Neural cell (in vitro differentiated cells): ENCODE results near the gene DSCAML1. TPM values are rescaled to one million over a fixed set of nuclear protein-coding genes. Genes with fewer than 3 reads are reported as not detected.
A peak's percentile ranks its signal among the peaks of the same experiment; 100 is the strongest.

Experiments
- H2AFZ ChIP-seq: fragments of 200-600, 300-800 bp; sonication (generic), shearing (Covaris generic); 2 replicates; pipeline ENCODE4 v1.6.0; 2014; ENCODE audit warnings: low read depth, mild to moderate bottlenecking, antibody characterized with exemption, low read length, moderate library complexity
- H3F3A ChIP-seq: fragments of 200-600 bp; shearing (Covaris generic); 2 replicates; pipeline ENCODE4 v1.6.1; 2016; ENCODE audit warnings: mild to moderate bottlenecking, moderate library complexity, mixed read lengths, antibody characterized with exemption, low read length; ENCODE audit not compliant: insufficient read depth, poor library complexity, severe bottlenecking
- H3K27ac ChIP-seq: fragments of 200-600, 300-800 bp; sonication (generic), shearing (Covaris generic); 2 replicates; pipeline ENCODE4 v1.5.1; 2014; ENCODE audit warnings: mild to moderate bottlenecking, low read length, moderate library complexity
- H3K27me3 ChIP-seq: fragments of 300-800, 200-600 bp; sonication (generic), shearing (Covaris generic); 2 replicates; pipeline ENCODE4 v1.6.0; 2014; ENCODE audit warnings: mild to moderate bottlenecking, low read depth, low read length, moderate library complexity; ENCODE audit not compliant: insufficient read depth
- H3K36me3 ChIP-seq: fragments of 300-800, 200-600 bp; sonication (generic), shearing (Covaris generic); 2 replicates; pipeline ENCODE4 v1.5.1; 2014; ENCODE audit warnings: mild to moderate bottlenecking, antibody characterized with exemption, low read length, moderate library complexity; ENCODE audit not compliant: insufficient read depth
- H3K4me2 ChIP-seq: fragments of 300-800, 200-600 bp; sonication (generic), shearing (Covaris generic); 2 replicates; pipeline ENCODE4 v1.6.0; 2014; ENCODE audit warnings: mild to moderate bottlenecking, low read length
- H3K4me3 ChIP-seq: fragments of 300-800, 200-600 bp; sonication (generic), shearing (Covaris generic); 2 replicates; pipeline ENCODE4 v1.5.1; 2014; ENCODE audit warnings: mild to moderate bottlenecking, low read length, moderate library complexity
- H3K79me2 ChIP-seq: fragments of 200-600 bp; shearing (Covaris generic); replicated peaks from 2 replicates; pipeline ENCODE4 v1.6.0; 2014; ENCODE audit warnings: mild to moderate bottlenecking, low read length, moderate library complexity; ENCODE audit not compliant: insufficient read depth
- H3K9ac ChIP-seq: fragments of 300-800, 200-600 bp; sonication (generic), shearing (Covaris generic); 2 replicates; pipeline ENCODE4 v1.6.1; 2016; ENCODE audit warnings: mild to moderate bottlenecking, low read length, mixed read lengths
- H3K9me2 ChIP-seq: fragments of 200-600 bp; shearing (Covaris generic); 2 replicates; pipeline ENCODE4 v1.6.1; 2016; ENCODE audit warnings: mild to moderate bottlenecking, low read length, mixed read lengths; ENCODE audit not compliant: insufficient read depth
- H3K9me3 ChIP-seq: fragments of 200-600, 300-800 bp; sonication (generic), shearing (Covaris generic); 2 replicates; pipeline ENCODE4 v1.6.1; 2016; ENCODE audit warnings: mild to moderate bottlenecking, mixed run types, low read length, moderate library complexity, mixed read lengths
- H4K20me1 ChIP-seq: fragments of 200-600 bp; shearing (Covaris generic); 2 replicates; pipeline ENCODE4 v1.6.1; 2016; ENCODE audit warnings: mild to moderate bottlenecking, mixed run types; ENCODE audit not compliant: insufficient read depth
- EP300 ChIP-seq: fragments of 450-650 bp; conservative IDR thresholded peaks from 2 replicates; pipeline ENCODE4 v1.6.1; 2014; ENCODE audit warnings: antibody characterized with exemption, mild to moderate bottlenecking, moderate library complexity; ENCODE audit not compliant: poor library complexity, severe bottlenecking
- EZH2 ChIP-seq: fragments of 200-600, 300-800 bp; shearing (Covaris generic), sonication (generic); IDR thresholded peaks from 2 replicates; pipeline ENCODE4 v1.6.1; 2014; ENCODE audit warnings: antibody characterized with exemption, low read length, borderline replicate concordance, mild to moderate bottlenecking; ENCODE audit not compliant: insufficient read depth, poor library complexity, severe bottlenecking
- MXI1 ChIP-seq: fragments of 450-650 bp; conservative IDR thresholded peaks from 2 replicates; pipeline ENCODE4 v1.6.1; 2014; ENCODE audit warnings: antibody characterized with exemption, mild to moderate bottlenecking; ENCODE audit not compliant: poor library complexity, severe bottlenecking
- POLR2AphosphoS5 ChIP-seq: IDR thresholded peaks from 2 replicates; pipeline ENCODE4 v1.6.1; 2012
- RAD21 ChIP-seq: fragments of 450-650 bp; conservative IDR thresholded peaks from 2 replicates; pipeline ENCODE4 v1.6.1; 2014; ENCODE audit warnings: antibody characterized with exemption, mild to moderate bottlenecking, moderate library complexity
- SMC3 ChIP-seq: fragments of 450-650 bp; conservative IDR thresholded peaks from 2 replicates; pipeline ENCODE4 v1.6.1; 2014; ENCODE audit warnings: antibody characterized with exemption, mild to moderate bottlenecking, moderate library complexity; ENCODE audit not compliant: poor library complexity
- TAF1 ChIP-seq: IDR thresholded peaks from 2 replicates; pipeline ENCODE4 v1.6.1; 2012; ENCODE audit warnings: low read depth
- polyA plus RNA-seq: library from polyadenylated mRNA; depleted of rRNA; stranded (reverse); fragments of >200 nt; gene quantifications from 2 replicates; pipeline ENCODE4 v1.2.3, GENCODE V29; 2014
- TF ChIP-seq, protein P1 (sequence below): IDR thresholded peaks from 2 replicates; pipeline ENCODE4 v1.6.1; 2012; ENCODE audit warnings: borderline replicate concordance
- TF ChIP-seq, protein P2 (sequence below): fragments of 450-650 bp; IDR thresholded peaks from 2 replicates; pipeline ENCODE4 v1.5.1; 2014; ENCODE audit warnings: antibody characterized with exemption, mild to moderate bottlenecking, moderate library complexity; ENCODE audit not compliant: poor library complexity, severe bottlenecking

DSCAML1 gene
- polyA plus RNA-seq, 1 donor from 2014 or later: 1.3 TPM

DNA sequence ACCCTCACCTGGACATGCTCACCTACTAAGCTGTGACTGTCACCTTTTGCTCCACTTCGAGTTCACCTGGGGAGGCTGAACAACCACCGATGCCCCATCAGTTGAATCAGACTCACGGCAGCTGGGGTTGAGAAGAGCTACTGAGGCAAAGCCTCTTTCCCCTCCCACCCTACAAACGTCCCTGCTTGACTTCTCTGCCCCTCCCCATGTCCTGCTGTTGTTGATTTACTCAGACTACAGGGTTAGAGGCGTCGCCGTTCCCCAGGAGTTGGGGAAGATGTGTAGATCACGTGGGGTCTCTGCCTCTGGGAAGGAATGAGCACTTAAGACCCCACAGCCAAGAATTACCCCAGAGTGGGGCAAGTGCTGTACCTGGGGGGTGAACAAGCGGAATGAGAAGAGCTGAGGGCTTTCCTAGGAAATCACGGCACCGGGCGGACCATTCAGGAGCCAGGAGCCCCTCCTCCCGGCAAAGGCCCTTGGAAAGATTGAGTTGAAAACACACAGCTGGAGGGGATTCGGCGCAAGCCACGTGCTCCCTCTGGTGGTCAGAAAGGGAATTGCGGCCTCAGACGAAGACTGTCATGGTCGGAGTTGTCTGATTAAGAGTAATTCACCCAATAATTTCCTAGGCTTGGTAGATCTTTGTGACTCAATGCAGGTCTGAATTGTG, 20.5 kb upstream of the DSCAML1 start:
- Histone ChIP-seq H3K9me2 (no peaks in the 10 kb centered on the region), H3K79me2 (no peaks in the 10 kb centered on the region), H3K27ac (no peak overlapping the region), H3K9ac (no peak overlapping the region), H3F3A (no peaks in the 10 kb centered on the region), H3K9me3 (no peaks in the 10 kb centered on the region), H2AFZ (no peak overlapping the region), H4K20me1 (no peaks in the 10 kb centered on the region), H3K4me2 (no peak overlapping the region), H3K4me3 (no peak overlapping the region), H3K36me3 (no peaks in the 10 kb centered on the region), H3K27me3 (no peaks in the 10 kb centered on the region)
- TF ChIP-seq, protein P1, sequence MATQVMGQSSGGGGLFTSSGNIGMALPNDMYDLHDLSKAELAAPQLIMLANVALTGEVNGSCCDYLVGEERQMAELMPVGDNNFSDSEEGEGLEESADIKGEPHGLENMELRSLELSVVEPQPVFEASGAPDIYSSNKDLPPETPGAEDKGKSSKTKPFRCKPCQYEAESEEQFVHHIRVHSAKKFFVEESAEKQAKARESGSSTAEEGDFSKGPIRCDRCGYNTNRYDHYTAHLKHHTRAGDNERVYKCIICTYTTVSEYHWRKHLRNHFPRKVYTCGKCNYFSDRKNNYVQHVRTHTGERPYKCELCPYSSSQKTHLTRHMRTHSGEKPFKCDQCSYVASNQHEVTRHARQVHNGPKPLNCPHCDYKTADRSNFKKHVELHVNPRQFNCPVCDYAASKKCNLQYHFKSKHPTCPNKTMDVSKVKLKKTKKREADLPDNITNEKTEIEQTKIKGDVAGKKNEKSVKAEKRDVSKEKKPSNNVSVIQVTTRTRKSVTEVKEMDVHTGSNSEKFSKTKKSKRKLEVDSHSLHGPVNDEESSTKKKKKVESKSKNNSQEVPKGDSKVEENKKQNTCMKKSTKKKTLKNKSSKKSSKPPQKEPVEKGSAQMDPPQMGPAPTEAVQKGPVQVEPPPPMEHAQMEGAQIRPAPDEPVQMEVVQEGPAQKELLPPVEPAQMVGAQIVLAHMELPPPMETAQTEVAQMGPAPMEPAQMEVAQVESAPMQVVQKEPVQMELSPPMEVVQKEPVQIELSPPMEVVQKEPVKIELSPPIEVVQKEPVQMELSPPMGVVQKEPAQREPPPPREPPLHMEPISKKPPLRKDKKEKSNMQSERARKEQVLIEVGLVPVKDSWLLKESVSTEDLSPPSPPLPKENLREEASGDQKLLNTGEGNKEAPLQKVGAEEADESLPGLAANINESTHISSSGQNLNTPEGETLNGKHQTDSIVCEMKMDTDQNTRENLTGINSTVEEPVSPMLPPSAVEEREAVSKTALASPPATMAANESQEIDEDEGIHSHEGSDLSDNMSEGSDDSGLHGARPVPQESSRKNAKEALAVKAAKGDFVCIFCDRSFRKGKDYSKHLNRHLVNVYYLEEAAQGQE: no peak
- TF ChIP-seq, protein P2, sequence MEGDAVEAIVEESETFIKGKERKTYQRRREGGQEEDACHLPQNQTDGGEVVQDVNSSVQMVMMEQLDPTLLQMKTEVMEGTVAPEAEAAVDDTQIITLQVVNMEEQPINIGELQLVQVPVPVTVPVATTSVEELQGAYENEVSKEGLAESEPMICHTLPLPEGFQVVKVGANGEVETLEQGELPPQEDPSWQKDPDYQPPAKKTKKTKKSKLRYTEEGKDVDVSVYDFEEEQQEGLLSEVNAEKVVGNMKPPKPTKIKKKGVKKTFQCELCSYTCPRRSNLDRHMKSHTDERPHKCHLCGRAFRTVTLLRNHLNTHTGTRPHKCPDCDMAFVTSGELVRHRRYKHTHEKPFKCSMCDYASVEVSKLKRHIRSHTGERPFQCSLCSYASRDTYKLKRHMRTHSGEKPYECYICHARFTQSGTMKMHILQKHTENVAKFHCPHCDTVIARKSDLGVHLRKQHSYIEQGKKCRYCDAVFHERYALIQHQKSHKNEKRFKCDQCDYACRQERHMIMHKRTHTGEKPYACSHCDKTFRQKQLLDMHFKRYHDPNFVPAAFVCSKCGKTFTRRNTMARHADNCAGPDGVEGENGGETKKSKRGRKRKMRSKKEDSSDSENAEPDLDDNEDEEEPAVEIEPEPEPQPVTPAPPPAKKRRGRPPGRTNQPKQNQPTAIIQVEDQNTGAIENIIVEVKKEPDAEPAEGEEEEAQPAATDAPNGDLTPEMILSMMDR: peak; percentile 98
- TF ChIP-seq RAD21 (peak; percentile 97), TAF1 (peak; percentile 10), SMC3 (peak; percentile 99), EZH2 (no peak), POLR2AphosphoS5 (no peak), MXI1 (no peak), EP300 (no peak)

DNA sequence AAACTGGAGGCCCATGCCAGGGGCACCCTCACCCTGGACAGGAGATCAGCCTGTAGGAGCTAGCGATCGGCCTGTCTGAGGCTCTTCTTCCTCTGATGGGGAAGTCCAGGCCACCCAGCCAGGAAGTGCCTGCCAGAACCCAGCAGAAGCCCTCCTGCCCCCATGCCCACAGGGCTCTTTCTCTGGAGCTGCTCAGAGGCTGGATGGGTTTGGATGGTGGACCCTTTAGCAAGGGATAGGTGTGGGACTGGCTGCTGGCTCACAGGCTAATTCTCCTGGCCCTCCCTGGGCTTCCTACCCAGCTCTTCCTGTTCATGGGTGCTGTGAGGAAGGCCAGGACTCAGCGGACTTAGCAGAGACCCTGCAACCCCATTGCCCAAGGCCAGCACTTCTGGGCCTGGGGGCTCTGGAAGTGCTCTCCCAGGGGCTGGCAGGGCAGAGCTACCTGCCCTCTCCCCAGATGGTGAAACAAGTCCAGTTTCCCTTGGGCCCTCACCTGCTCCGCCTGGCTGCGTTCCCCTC, 19.9 kb upstream of the DSCAML1 start:
- no peak for TF ChIP-seq SMC3
- TF ChIP-seq, protein P1: no peak
- TF ChIP-seq EZH2: no peak
- TF ChIP-seq EP300: no peak
- no peak for TF ChIP-seq RAD21
- TF ChIP-seq MXI1: no peak
- no peak for TF ChIP-seq TAF1
- TF ChIP-seq, protein P2: no peak
- no peak for TF ChIP-seq POLR2AphosphoS5
- H2AFZ ChIP-seq: no peak overlapping the region
- no peaks in the 10 kb centered on the region for H3K9me3 ChIP-seq
- H3K27ac ChIP-seq: no peak overlapping the region
- no peak overlapping the region for H3K4me3 ChIP-seq
- no peaks in the 10 kb centered on the region for H3K27me3 ChIP-seq
- H4K20me1 ChIP-seq: no peaks in the 10 kb centered on the region
- no peak overlapping the region for H3K4me2 ChIP-seq
- no peaks in the 10 kb centered on the region for H3K9me2 ChIP-seq
- no peaks in the 10 kb centered on the region for H3K79me2 ChIP-seq
- H3K9ac ChIP-seq: no peak overlapping the region
- H3F3A ChIP-seq: no peaks in the 10 kb centered on the region
- H3K36me3 ChIP-seq: no peaks in the 10 kb centered on the region
